ENCODE data around the gene VBP1. TPM values are rescaled to one million over a fixed set of nuclear protein-coding genes. Genes with fewer than 3 reads are reported as not detected.
"Not testable (repeated sequence)": the region's sequence is repeated elsewhere in the genome, so short reads cannot be mapped to it uniquely, and the experiment has no call there.

The VBP1 gene
- total RNA-seq, 3 donors from 2014 or later: 27.4 to 36.7 (median 32.8) TPM

- DNase-seq: no peak
- H3K4me3 ChIP-seq: no peak overlapping the region
- no peak for ATAC-seq
- H3K4me1 ChIP-seq (ENCODE audit: low read depth): no peaks in the 10 kb centered on the region
- intact Hi-C loops (cut with DNase I, micrococcal nuclease): no loop called here
- no peaks in the 10 kb centered on the region for H3K9me3 ChIP-seq
- H3K36me3 ChIP-seq (ENCODE audit: low read depth): no peaks in the 10 kb centered on the region
- TF ChIP-seq CTCF (IDR thresholded peaks at IDR 0.05): no peak
Measured at GRCh38 chrX:155266439-155266838, 50.2 kb downstream of the VBP1 start.

GRCh38 chrX:155267995-155268394, 51.7 kb downstream of the VBP1 start:
- DNase-seq; intact Hi-C loops (cut with DNase I, micrococcal nuclease); H3K9me3 ChIP-seq: not testable (repeated sequence)

GRCh38 chrX:155270969-155271368, 54.7 kb downstream of the VBP1 start:
- H3K36me3 ChIP-seq (ENCODE audit: low read depth): no peaks in the 10 kb centered on the region
- no peak overlapping the region for H3K4me3 ChIP-seq
- intact Hi-C loops (cut with DNase I, micrococcal nuclease): no loop called here
- no peak for DNase-seq
- TF ChIP-seq CTCF (IDR thresholded peaks at IDR 0.05): no peak
- no peaks in the 10 kb centered on the region for H3K4me1 ChIP-seq (ENCODE audit: low read depth)
- no peak for ATAC-seq
- H3K9me3 ChIP-seq: no peaks in the 10 kb centered on the region

More at GRCh38 chrX:155267995-155268394, 51.7 kb downstream of the VBP1 start:
- not testable (repeated sequence) for ATAC-seq; H3K36me3 ChIP-seq (ENCODE audit: low read depth); H3K4me3 ChIP-seq; H3K4me1 ChIP-seq (ENCODE audit: low read depth)

- Histone ChIP-seq H3K4me1 (ENCODE audit: low read depth) (no peaks in the 10 kb centered on the region), H3K4me3 (no peak overlapping the region), H3K9me3 (no peaks in the 10 kb centered on the region), H3K36me3 (ENCODE audit: low read depth) (no peaks in the 10 kb centered on the region)
- TF ChIP-seq CTCF (IDR thresholded peaks at IDR 0.05): no peak
- no peak for DNase-seq
- no peak for ATAC-seq
- intact Hi-C loops (cut with DNase I, micrococcal nuclease): no loop called here
Measured at GRCh38 chrX:155279873-155280272, 63.6 kb downstream of the VBP1 start.

Other genes with a start within 250 kb of the VBP1 start
- 10 to 100 TPM in 1 of 3 donors, 1 to 10 TPM in 2; 2.8 to 14.0 (median 5.4) TPM for gene F8, start 193.7 kb upstream of the VBP1 start, total RNA-seq
- 10 to 100 TPM; 48.9 to 92.8 (median 53.3) TPM for gene FUNDC2, start 189.6 kb upstream of the VBP1 start, total RNA-seq
- 1 to 10 TPM; 1.9 to 5.2 (median 4.8) TPM for gene CMC4, start 145.3 kb upstream of the VBP1 start, total RNA-seq
- 10 to 100 TPM; 11.7 to 22.3 (median 20.1) TPM for gene MTCP1, start 145.3 kb upstream of the VBP1 start, total RNA-seq
- gene BRCC3, start 145.0 kb upstream of the VBP1 start, total RNA-seq: 10 to 100 TPM; 28.5 to 35.7 (median 32.0) TPM
- gene RAB39B, start 48.0 kb downstream of the VBP1 start, total RNA-seq: under 1 TPM; 0.17 to 0.79 (median 0.27) TPM
- gene CLIC2, start 118.2 kb downstream of the VBP1 start, total RNA-seq: 10 to 100 TPM in 1 of 3 donors, 1 to 10 TPM in 2; 3.3 to 13.1 (median 8.3) TPM
- gene F8A2, start 165.6 kb downstream of the VBP1 start, total RNA-seq: not detected
- gene F8A3, start 242.2 kb downstream of the VBP1 start, total RNA-seq: 1 to 10 TPM in 2 of 3 donors, under 1 TPM in 1; 0.49 to 6.0 (median 5.0) TPM